Activated T-helper 1 cell treated with anti-CD3 and anti-CD28 coated beads, Interleukin-2, amount 50 U/mL, for 16 hours (primary cell): ENCODE measurements around the gene HEATR5A.

Experiments
- DNase-seq, 2 donors: peaks; one replicate each; pipeline ENCODE4 v3.0.0-alpha.2; 2020; ENCODE audit warnings: low read depth in 1 of 2, low spot score in 1 of 2

The HEATR5A gene

DNA sequence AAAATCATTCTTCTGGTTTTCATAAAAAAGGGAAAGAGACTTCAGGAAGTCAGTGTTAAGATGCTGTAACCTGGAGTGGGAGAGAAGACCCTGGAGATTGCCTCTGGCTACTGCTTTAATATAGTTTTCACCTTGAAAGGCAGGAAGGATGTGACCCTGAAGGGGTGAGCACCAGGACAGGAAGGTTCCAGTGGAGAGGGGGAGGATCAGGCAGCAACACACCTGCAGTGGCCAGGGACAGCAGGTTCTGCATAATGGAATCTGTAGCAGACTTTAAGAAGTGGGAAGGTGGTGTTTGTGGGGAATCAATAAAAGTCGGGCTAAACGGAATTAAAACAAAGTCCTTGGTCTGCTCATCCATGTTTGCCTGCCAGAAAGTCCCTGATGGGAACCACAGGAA is 6.3 kb upstream of the HEATR5A start:
- DNase-seq = no peak

DNA sequence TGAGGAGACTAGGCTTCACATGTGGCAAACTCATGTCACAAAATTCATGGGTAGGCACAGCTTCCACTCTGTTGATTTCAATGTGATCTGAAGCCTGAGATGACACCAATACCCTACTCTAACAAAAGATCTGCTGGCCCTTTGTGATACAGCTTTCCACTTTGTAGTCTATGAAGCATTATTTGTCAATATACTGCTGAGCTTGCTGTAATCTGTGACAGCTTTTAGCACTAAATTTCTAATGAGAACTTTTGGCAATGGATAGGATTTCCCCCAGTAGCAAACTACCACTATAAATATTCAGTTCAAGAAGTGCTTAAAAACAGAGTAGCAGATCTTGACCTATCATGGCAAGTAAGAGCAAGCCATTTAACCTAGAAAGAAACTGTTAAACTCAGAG is 5.6 kb upstream of the HEATR5A start:
- DNase-seq = no peak

DNA sequence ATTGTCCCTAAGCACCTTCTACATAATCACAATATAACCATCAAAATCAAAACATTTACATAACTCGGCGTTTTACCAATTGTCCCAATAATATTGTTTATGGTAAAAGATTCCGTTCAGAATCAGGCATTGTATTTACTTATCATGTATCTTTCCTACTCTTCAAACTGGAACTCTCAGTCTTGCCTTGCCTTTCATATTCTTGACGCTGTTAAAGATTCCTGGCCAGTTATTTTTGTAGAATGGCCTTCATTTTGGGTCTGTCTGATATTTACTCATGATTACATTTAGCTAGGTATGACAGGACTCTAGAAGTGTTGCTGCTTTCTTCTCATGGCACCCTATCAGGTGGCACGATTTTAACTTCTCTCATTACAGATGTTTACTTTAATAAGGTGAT is 850 bp upstream of the HEATR5A start:
- no peak for DNase-seq

DNA sequence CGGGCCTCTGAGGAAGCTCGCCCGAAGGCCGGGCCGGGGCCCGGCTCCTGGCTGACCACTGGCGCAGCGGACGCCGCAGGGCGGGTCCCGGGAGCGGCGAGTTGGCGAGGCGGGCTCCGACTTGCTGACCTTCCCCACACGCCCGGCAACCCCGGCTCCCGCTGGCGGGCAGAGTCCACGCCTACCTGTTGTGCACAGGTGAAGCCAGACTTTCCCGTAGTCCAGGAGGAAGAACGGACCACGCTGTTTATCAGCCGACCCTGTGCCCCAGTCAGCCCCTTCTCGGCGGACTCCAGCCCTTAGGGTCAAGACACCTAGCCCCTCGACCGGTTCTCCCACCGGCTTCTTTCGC is 407 bp downstream of the HEATR5A start:
- peak in 1 of 2 donors; percentile 5 for DNase-seq

DNA sequence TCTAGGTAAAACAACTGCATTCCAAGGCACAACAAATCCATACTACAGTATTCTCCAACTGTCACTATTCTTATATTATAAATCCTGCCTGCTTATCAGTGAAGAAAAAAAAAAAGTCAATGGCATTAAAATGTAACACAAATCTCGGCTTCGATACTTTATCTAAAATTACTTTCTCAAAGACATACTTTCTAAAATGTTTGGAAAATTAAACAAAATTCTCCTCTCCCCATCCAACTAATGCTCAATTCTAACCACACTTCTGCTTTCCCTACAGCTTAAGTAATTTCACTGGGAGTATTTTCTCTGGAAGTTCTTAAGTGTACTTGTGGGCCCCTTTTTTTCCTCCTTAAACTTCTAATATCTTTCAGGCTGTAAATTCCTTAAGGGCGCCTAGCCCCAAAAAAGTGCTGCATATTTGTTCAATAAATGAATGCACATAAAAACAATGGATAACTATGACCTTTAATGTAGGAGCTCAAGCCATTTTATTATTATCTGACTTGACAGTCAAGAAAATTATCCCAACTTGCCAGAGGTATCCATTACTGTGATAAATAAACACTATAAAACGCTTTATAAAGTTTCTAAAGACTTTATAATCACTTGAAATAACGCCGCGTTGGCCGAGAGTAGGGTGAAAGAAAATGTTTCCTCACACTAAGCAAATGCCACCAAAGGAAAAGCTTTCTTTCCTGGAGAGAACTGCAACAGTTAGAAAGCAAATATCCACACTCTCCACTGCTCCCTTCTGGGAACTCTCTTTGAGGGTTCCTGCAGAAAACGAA is 977 bp downstream of the HEATR5A start:
- no peak for DNase-seq

DNA sequence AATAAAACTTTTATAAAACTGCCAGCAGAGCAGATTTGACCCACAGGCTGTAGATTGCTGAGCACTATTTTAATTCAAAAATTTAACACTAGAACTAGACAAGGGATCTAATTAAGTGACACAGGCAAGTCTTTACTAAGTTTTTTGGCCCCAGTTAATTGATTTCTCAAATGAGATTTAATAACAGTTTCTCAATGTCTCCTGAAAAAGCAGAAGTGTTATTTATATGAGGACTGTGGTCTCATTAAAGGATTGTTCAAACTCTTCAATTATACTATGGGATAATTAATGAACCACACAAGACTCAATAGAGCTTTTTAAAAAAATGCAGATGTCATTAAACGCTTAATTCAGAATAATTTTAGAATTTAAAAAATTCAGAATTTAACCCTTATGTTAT is 1.9 kb downstream of the HEATR5A start:
- no peak for DNase-seq

DNA sequence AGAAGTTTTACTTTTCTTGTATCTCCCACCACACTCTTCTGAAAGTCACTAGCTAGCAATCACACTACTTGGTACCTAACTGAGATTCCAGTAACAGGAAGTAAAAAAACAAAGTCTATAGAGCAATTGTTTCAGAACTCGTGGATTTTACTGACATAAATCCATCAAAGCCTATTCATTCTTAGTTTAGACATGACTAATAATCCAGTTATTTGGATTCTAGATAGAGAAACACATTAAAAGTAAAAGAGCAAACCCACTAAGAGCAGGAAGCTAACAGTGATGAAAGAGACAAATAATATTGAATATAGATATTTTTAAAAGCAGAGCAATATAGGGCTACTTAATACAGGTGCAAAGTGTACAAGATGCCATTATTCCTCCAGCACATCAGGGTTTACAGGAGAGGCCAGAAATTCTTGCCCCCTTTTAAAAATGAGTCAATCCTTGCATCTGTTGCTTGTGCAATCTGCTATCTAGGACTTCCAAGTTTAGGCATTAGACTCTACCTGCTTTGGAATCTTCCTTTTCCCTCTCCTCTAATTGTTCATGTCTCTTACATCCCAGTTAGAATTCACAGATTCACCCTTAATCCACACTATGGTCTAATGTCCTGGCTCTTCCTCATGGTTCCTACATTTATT is 6.0 kb downstream of the HEATR5A start:
- DNase-seq = no peak

DNA sequence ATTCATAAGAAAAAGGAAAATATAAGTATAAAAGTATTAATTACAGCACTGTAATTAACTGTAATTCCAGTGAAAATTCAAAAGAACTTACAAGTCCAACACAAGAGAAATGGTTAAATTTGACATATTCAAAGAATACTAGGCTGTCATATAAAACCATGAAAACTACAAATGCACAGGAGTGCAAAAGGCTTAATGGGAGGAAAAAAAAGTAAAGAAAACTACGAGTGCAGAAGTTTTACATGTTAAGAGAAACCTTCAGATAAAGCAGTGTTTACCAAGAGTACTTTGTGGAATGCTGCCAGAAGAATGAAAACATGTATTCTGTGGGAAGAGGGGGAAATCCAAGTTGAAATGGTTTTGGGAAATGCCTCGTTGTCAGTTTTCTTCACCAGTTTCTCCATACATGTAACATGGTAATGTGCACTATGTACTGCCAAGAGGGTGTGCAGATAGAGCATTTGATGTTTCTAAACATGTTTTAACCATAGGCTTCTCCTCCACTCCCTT is 9.1 kb downstream of the HEATR5A start:
- no peak for DNase-seq

DNA sequence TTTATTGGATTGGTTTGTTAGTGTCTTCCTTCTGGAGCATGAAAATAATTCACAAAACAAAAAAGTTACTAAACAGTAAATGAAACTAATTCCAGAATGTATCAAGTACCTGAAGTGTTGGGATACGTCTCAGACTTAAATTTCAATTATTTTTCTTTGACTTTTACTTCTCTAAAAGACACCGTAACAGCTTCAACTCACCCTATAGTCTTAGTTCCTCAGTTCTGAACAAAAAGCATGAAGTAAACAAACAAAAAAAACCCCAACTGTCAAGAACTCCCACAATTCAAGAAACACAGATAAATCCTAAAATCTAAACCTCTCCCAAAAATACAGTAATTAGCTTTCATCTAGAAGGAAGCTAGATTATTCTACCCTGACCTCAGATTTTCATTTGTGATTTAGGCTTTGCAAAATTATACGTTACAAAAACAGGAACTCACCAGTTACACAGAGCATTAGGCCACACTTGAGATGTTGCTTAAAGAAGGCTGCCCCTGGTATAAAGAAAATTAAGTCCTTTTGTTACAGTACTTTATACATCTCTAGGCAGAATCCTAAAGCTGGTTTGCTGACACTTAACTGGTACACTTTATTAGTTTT is 10.2 kb downstream of the HEATR5A start:
- DNase-seq = no peak

DNA sequence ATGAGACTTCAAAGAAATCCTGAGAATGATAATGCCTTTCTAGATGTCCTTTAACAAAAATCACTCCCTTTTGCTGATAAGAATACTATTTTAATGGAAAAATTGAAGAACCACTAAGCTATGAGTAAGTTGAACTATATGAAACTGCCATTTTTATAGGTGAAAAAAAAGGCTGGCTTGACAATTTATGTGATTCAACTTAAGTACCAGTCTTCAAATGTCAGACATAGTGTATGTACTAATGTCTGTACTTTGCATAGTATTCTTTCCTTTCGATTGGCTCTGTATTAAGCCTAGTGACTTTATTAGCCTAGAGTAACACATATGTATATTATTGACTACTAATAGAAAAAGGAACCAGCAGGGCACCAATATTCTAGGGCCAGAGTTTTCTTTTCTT is 11.9 kb downstream of the HEATR5A start:
- no peak for DNase-seq

DNA sequence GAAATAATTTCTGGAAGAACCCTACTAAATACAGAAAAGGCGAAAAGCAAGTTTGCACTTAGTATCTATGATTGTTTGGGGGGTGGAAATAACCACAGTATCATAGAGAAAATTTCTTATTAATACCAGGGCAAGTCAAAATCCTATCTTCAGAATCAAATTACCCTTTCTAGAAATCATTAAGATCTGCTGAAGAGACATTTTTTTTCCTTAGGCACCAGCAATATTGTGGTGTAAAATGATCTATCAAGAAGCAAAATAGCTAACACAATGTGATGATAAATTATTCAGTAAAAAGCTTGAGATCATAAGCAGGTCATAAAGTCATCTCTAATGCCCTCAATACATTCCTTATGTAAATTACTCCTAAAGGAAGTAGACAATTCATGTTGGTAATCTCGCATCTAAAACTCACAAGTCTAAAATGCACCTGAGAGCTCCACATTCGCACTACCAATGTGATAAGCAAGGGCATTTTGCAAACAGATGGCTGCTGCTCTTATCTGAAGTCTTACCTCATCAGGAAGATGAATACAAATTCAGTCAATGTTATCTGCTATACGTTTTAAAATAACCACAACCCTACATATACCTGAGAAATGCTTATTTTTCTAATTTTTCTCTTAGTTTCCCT is 14.6 kb downstream of the HEATR5A start:
- no peak for DNase-seq

DNA sequence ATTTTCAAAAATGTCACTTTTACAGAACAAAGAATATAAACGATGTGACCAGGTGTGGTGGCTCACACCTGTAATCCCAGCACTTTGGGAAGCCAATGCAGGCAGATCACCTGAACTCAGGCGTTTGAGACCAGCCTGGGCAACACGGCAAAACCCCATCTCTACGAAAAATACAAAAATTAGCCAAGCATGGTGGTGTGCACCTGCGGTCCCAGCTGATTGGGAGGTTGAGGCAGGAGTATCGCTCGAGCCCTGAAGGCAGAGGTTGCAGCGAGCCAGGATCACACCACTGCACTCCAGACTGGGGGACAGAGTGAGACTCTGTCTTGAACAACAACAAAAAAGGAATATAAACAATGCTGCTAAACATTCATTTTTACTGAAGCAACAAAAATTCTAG is 15.2 kb downstream of the HEATR5A start:
- DNase-seq = no peak

DNA sequence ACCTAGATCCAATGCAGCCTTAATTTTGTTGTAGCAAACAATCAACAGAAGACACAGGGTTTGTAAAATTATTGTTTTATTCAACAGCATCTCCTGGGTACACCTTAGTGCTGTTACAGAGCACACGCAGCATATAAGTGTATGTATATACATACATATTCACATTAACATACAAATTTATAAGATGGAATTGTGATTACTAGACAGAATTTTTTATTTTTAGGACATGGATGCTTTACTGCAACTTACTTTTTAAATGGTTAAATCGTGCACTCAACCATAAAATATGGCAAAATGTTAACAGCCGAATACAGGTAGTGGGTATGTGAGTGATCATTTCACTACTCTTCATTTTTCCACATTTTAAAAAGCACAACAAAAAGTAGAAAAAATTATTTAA is 16.6 kb downstream of the HEATR5A start:
- DNase-seq = no peak

DNA sequence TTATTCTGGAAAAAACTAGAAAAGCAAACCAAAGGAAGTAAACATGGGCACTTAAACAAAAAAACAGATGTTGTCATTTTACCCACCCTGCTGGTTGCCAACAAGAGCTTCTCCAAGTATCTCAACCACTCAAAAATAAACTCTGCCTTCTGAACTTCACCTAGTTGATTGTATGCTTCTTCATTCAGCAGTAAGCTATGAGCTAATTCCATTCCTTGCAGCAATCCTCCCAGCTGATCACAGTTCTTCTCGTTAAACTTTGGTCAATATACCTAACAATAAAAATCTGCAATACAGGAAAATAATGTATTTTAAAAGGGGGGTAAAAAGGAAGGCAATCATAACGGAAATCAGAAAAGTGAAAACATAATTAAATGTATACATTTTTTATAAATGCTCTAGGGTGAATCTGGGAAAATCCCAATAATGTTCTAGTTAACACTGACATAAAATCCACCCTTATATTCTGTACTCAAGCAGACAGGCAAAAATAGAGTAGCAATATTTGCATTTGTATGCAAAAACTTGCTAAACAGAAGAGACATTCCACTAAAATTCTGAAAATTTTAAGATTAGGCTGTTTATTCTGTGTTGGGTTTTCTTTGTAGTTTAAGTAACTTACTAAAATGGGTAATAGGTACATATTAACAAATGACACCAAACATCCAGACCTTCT is 17.4 kb downstream of the HEATR5A start:
- DNase-seq = no peak

DNA sequence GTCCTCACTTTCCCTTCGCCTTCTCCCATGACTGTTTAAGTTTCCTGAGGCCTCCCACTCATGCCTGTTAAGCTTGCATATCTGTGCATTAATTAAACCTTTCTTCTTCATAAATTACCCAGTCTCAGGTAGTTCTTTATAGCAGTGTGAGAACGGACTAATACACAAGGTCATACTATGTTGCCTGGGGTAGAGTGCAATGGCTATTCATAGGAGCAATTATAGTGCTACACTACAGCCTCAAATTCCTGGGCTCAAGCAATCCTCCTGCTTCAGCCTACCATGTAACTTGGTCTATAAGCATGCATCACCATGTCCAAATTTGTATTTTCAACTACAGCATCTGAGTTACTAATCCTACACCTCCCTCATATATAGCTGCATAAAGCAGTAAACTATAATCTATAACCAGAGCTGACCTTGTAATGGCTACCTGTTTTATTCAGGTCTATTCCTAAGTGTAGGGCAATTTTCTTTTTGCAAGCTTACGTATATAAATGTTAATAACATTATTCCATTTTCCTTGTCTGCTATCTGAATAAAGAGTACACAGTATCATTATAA is 18.9 kb downstream of the HEATR5A start:
- no peak for DNase-seq

DNA sequence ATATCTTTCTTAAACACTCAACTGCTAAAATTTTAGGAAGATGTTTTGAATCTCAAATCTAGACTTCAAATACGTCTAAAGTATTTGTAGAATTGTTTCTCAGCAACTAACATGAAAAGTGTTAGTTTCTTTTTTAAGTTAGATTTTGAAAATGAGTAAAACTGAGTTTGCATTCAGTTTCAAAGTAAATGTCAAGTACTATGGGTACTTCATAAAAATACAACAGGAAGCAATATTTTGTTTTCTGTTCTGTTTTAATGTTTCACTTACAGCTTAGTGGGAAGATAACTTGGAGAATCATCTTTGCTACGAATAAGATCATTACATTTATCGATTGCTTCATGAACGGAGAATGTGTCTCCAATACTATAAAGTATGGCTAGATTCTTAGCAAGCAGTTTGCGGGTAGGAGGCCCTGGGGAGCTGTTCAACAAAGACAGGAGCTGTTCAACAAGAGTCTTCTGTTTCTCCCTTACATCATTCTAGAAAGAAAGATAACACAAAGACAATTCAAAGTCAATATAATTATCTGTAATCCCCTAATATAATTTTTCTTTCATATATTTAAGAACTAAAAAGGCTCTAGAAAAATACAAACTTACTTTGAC is 20.2 kb downstream of the HEATR5A start:
- DNase-seq = no peak

DNA sequence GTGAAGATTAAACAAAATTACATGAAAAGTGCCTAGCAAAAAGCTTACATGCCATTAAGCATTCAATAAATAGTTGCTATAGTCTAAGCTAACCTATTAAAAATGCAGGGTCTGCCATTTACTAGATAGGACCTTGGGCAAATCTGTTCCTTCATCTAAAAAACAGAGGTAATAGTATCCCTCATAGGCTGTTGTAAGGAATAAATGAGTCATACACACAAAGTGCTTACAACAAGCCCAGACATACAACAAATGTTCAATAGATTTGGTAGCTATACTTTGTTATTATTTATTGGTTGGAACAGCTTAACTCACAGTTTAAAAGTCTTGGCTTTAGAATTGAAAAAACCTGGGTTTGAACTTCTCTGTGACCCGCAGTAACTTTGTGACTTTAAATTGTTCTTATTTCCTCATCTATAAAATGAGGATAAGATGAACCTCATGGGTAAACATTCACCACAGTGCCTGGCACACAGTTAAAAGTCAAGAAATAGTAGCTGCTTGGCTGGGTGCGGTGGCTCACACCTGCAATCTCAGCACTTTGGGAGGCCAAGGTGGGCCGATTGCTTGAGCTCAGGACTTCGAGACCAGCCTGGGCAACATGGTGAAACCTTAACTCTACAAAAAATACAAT is 24.7 kb downstream of the HEATR5A start:
- DNase-seq = no peak

DNA sequence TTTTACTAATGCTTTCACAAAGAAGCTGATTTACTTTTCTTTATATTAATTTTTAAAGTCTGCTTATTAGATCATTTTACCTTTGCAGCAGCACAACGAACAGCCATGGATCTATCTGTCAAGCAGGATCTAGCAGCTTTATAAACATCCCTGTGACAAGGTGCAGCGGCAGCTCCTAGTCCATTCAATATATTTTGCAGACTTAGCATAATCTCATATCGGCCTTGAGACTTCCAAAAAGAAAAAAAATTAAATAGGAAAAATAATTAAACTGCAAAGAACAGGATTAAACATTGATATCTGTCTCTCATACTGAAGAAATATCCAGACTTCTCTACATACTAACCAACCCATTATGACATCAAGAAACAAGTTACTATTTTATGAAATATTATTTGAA is 25.2 kb downstream of the HEATR5A start:
- no peak for DNase-seq

DNA sequence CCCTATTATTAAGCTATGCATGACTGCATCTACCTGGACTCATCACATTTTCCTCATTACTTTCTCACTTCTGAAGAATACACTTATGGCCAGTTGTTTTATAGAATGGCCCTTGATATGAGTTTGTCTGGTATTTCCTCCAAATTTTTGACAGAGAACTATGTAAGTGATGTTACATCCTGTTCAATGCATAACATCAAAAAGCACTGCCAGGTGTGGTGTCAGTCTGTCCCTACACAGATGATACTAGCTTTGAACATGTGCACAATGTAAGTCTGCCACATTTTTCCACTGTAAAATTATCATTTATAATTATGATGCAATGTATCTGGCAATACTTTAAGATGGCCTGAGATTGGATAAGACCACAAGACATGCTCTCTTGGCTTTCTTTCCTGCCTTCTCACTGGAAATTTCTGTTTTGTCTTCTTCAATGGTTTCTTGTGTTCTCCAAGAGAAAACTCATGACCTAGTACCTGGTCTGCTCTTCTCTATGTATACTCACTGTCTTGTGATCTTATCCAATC is 28.3 kb downstream of the HEATR5A start:
- DNase-seq = no peak

DNA sequence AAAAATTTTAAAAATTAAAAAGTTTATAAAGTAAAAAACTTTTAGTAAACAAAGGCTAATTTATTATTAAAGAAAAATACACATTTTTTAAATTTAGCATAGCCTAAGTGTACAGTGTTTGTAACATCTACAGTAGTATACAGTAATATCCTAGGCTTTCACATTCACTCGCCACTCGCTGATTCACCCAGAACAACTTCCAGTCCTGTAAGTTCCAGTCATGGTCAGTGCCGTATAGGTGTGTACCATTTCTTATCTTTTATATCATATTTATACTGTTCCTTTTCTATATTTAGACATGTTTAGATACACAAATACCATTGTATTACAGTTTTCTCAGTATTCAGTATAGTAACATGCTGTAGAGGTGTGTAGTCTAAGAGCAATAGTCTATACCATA is 28.9 kb downstream of the HEATR5A start:
- no peak for DNase-seq
